Spleen (tissue), 11 donors: Measurements from ENCODE around the gene APP. TPM values are rescaled to one million over a fixed set of nuclear protein-coding genes. Genes with fewer than 3 reads are reported as not detected.

Source experiments
- DNase-seq: peaks from one replicate; pipeline ENCODE4 v3.0.0-alpha.2; 2020
- H3K27ac ChIP-seq, 8 donors: fragments of 200-600 bp; sonication (generic) in 7 of 8; 1 replicate in 4 of 8; 2 replicates in 4 of 8; pipeline versions ENCODE4 v1.5.0 to v1.8.0; 2016 to 2021; ENCODE audit warnings: inconsistent platforms in 4 of 8, mild to moderate bottlenecking in 4 of 8, moderate library complexity in 1 of 8
- H3K27me3 ChIP-seq, 7 donors: fragments of 200-600 bp; sonication (generic) in 6 of 7; replicated peaks in 1 of 7; 1 replicate in 4 of 7; 2 replicates in 3 of 7; pipeline versions ENCODE4 v1.5.0 to v1.8.0; 2016 to 2021; ENCODE audit warnings: inconsistent platforms in 3 of 7, mild to moderate bottlenecking in 1 of 7
- H3K36me3 ChIP-seq, 6 donors: fragments of 200-600 bp; sonication (generic) in 5 of 6; 1 replicate in 4 of 6; 2 replicates in 2 of 6; pipeline versions ENCODE4 v1.5.0 to v1.8.0; 2016 to 2021; ENCODE audit warnings: inconsistent platforms in 2 of 6
- H3K4me1 ChIP-seq, 6 donors: fragments of 200-600 bp; sonication (generic) in 5 of 6; 1 replicate in 3 of 6; 2 replicates in 3 of 6; pipeline versions ENCODE4 v1.5.0 to v1.8.0; 2016 to 2021; ENCODE audit warnings: inconsistent platforms in 3 of 6
- H3K4me3 ChIP-seq, 8 donors: fragments of 200-600 bp; sonication (generic) in 7 of 8; 1 replicate in 4 of 8; 2 replicates in 4 of 8; pipeline versions ENCODE4 v1.5.0 to v1.8.0; 2016 to 2021; ENCODE audit warnings: inconsistent platforms in 4 of 8, mild to moderate bottlenecking in 4 of 8, moderate library complexity in 2 of 8
- H3K9me3 ChIP-seq, 8 donors: fragments of 200-600 bp; sonication (generic) in 7 of 8; 1 replicate in 4 of 8; 2 replicates in 4 of 8; pipeline versions ENCODE4 v1.5.0 to v1.8.0; 2016 to 2021; ENCODE audit warnings: inconsistent platforms in 4 of 8
- CTCF ChIP-seq, 11 experiments: fragments of 200-600 bp in 7 of 11; fragments of 450-650 bp in 4 of 11; sonication (generic) in 4 of 11; IDR thresholded peaks in 8 of 11; conservative IDR thresholded peaks in 3 of 11; 1 replicate in 7 of 11; 2 replicates in 4 of 11; pipeline versions ENCODE4 v1.4.0 to v1.8.0; 2016 to 2021; ENCODE audit warnings: antibody characterized with exemption in 11 of 11, inconsistent platforms in 4 of 11, mild to moderate bottlenecking in 1 of 11
- POLR2A ChIP-seq, 3 donors: fragments of 450-650 bp; IDR thresholded peaks; one replicate each; pipeline ENCODE4 v1.5.1; 2017; ENCODE audit warnings: antibody characterized with exemption in 3 of 3, mild to moderate bottlenecking in 1 of 3
- POLR2AphosphoS5 ChIP-seq, 3 donors: sonication (generic); formaldehyde crosslinking; IDR thresholded peaks; one replicate each; pipeline ENCODE4 v1.5.1; 2017; ENCODE audit warnings: antibody characterized with exemption in 3 of 3
- WGBS, 5 donors: extraction: QIAGEN DNeasy Blood & Tissue Kit in 3 of 5; methylation state at CpG; one replicate each; pipeline versions ENCODE4 v1.1.5 to v1.1.7; 2013 to 2018; 5-methylcytosine and 5-hydroxymethylcytosine counted together
- intact Hi-C: fragments of 100-400 bp; cut with DNase I; formaldehyde crosslinking; loops from one replicate; pipeline ENCODE4 v1.15.0; 2023; ENCODE audit warnings: low total_unique reads
- polyA plus RNA-seq, 3 donors: library from polyadenylated mRNA; stranded (reverse); fragments of 200-250 nt; gene quantifications; one replicate each; pipeline ENCODE4 v1.2.1, GENCODE V29; 2013
- total RNA-seq, 7 donors: library from RNA; depleted of rRNA in 3 of 7; stranded (reverse); fragments of >200 nt in 3 of 7; fragmentation: NEBNext Ultra II Directional in 4 of 7; extraction: Animal tissue kit (Norgen Biotek cat#: 25700) in 4 of 7; gene quantifications; one replicate each; pipeline versions ENCODE4 v1.1.0 to v1.2.1, GENCODE V29; 2016 to 2021
- donor health status: healthy with polysubstance abuse.
- donor health status: DM: no; HTN: no; CAD: no; lungs with moderate emphysema.
- donor health status: DM: no; HTN: no; CAD: no.
- donor health status: Bipolar disorder and iron deficiency.
- donor health status: healthy.
- donor health status: DM: no; HTN: no; CAD: no.
- donor health status: DM: yes; HTN: yes; CAD: no.

The APP gene
- total and polyA plus RNA-seq, 10 donors: 25.3 to 398 (median 282) TPM

GRCh38 chr21:25985990-25986389, 184.6 kb downstream of the APP start:
- no peak for TF ChIP-seq POLR2A (IDR thresholded peaks at IDR 0.05)
- peak in 1 of 3 donors; percentile 59 for TF ChIP-seq POLR2AphosphoS5 (IDR thresholded peaks at IDR 0.05)
- no peak for TF ChIP-seq CTCF (IDR thresholded peaks at IDR 0.05 in 8 of 11, conservative IDR thresholded peaks at IDR 0.05 in 3 of 11)
- Histone ChIP-seq H3K4me1 (peaks cover 0 to 18% (median 4%) of the 10 kb centered on the region in 6 donors), H3K9me3 (no peaks in the 10 kb centered on the region), H3K27me3 (no peaks in the 10 kb centered on the region), H3K36me3 (peaks cover 0 to 39% (median 0%) of the 10 kb centered on the region in 6 donors), H3K27ac (peak overlapping the region in 5 of 8 donors; percentile 39 to 60 (median 58)), H3K4me3 (no peak overlapping the region)
- DNase-seq: no peak
- 50 to 67% (median 65%) methylated on average over 3 of the region's 3 CpGs for WGBS, 5 donors
- intact Hi-C loops: no loop called here

GRCh38 chr21:25984538-25984937, 186.0 kb downstream of the APP start:
- DNase-seq: no peak
- Histone ChIP-seq H3K9me3 (no peaks in the 10 kb centered on the region), H3K4me1 (peaks cover 0 to 18% (median 4%) of the 10 kb centered on the region in 6 donors), H3K4me3 (no peak overlapping the region), H3K27ac (peak overlapping the region in 5 of 8 donors; percentile 14 to 60 (median 41)), H3K27me3 (no peaks in the 10 kb centered on the region), H3K36me3 (peaks cover 0 to 52% (median 0%) of the 10 kb centered on the region in 6 donors)
- TF ChIP-seq POLR2AphosphoS5 (IDR thresholded peaks at IDR 0.05) (no peak), CTCF (IDR thresholded peaks at IDR 0.05 in 8 of 11, conservative IDR thresholded peaks at IDR 0.05 in 3 of 11) (no peak), POLR2A (IDR thresholded peaks at IDR 0.05) (no peak)
- intact Hi-C loops: no loop called here
- 70 to 89% (median 83%) methylated on average over 1 of the region's 1 CpG for WGBS, 5 donors

GRCh38 chr21:25983745-25984144, 186.8 kb downstream of the APP start:
- TF ChIP-seq POLR2AphosphoS5 (IDR thresholded peaks at IDR 0.05): peak in 1 of 3 donors; percentile 66
- no peak for TF ChIP-seq POLR2A (IDR thresholded peaks at IDR 0.05)
- TF ChIP-seq CTCF (IDR thresholded peaks at IDR 0.05 in 8 of 11, conservative IDR thresholded peaks at IDR 0.05 in 3 of 11): no peak
- 34 to 50% (median 43%) methylated on average over 3 of the region's 3 CpGs for WGBS, 5 donors
- intact Hi-C loops: no loop called here
- no peak for DNase-seq
- H3K27ac ChIP-seq: peak overlapping the region in 5 of 8 donors; percentile 7 to 60 (median 39)
- H3K4me1 ChIP-seq: peaks cover 0 to 18% (median 4%) of the 10 kb centered on the region in 6 donors
- H3K36me3 ChIP-seq: peaks cover 0 to 52% (median 0%) of the 10 kb centered on the region in 6 donors
- H3K27me3 ChIP-seq: no peaks in the 10 kb centered on the region
- H3K9me3 ChIP-seq: no peaks in the 10 kb centered on the region
- H3K4me3 ChIP-seq: no peak overlapping the region

GRCh38 chr21:25980710-25981109, 189.9 kb downstream of the APP start:
- Histone ChIP-seq H3K27me3 (no peaks in the 10 kb centered on the region), H3K27ac (peak overlapping the region in 3 of 8 donors; percentile 10 to 45 (median 41)), H3K4me1 (peaks cover 0 to 18% (median 4%) of the 10 kb centered on the region in 6 donors), H3K9me3 (no peaks in the 10 kb centered on the region), H3K4me3 (no peak overlapping the region), H3K36me3 (peaks cover 0 to 65% (median under 1%) of the 10 kb centered on the region in 6 donors)
- no peak for DNase-seq
- intact Hi-C loops: no loop called here
- WGBS, 5 donors: 90 to 94% (median 91%) methylated on average over 3 of the region's 3 CpGs
- TF ChIP-seq POLR2A (IDR thresholded peaks at IDR 0.05) (no peak), POLR2AphosphoS5 (IDR thresholded peaks at IDR 0.05) (no peak), CTCF (IDR thresholded peaks at IDR 0.05 in 8 of 11, conservative IDR thresholded peaks at IDR 0.05 in 3 of 11) (no peak)
